ELF-1 (cell line): Measurements from ENCODE around the gene RNF182.
A peak's percentile ranks its signal among the peaks of the same experiment; 100 is the strongest.
"Not testable (repeated sequence)": the region's sequence is repeated elsewhere in the genome, so short reads cannot be mapped to it uniquely, and the experiment has no call there.

Experiments used
- DNase-seq: peaks from one replicate; pipeline ENCODE4 v3.0.0-alpha.2; 2016; ENCODE audit warnings: low read depth, low spot score

Gene RNF182

GRCh38 chr6:13916230-13916944 is 8.4 kb upstream of the RNF182 start:
- DNase-seq, result no peak

GRCh38 chr6:13917141-13917540 is 7.6 kb upstream of the RNF182 start:
- no peak for DNase-seq

- DNase-seq, result no peak
Measured at GRCh38 chr6:13918686-13919250, 6.0 kb upstream of the RNF182 start.

GRCh38 chr6:13919861-13920260 is 4.9 kb upstream of the RNF182 start:
- no peak for DNase-seq

- DNase-seq, result no peak
Measured at GRCh38 chr6:13920552-13920951, 4.2 kb upstream of the RNF182 start.

- DNase-seq, result no peak
Measured at GRCh38 chr6:13922750-13923149, 2.0 kb upstream of the RNF182 start.

- no peak for DNase-seq
Measured at GRCh38 chr6:13923527-13924145, 1.1 kb upstream of the RNF182 start.

GRCh38 chr6:13924146-13924948 is 405 bp upstream of the RNF182 start:
- DNase-seq, result peak; percentile 74

GRCh38 chr6:13926378-13926777 is 1.6 kb downstream of the RNF182 start:
- DNase-seq, result no peak

- DNase-seq, result no peak
Measured at GRCh38 chr6:13927203-13927602, 2.5 kb downstream of the RNF182 start.

- no peak for DNase-seq
Measured at GRCh38 chr6:13929196-13929595, 4.4 kb downstream of the RNF182 start.

GRCh38 chr6:13931797-13932402 is 7.1 kb downstream of the RNF182 start:
- DNase-seq, result no peak

GRCh38 chr6:13932785-13933184 is 8.0 kb downstream of the RNF182 start:
- DNase-seq, result no peak

- DNase-seq, result no peak
Measured at GRCh38 chr6:13934721-13935120, 10.0 kb downstream of the RNF182 start.

- DNase-seq, result no peak
Measured at GRCh38 chr6:13935190-13935880, 10.6 kb downstream of the RNF182 start.

- not testable (repeated sequence) for DNase-seq
Measured at GRCh38 chr6:13935881-13936261, 11.1 kb downstream of the RNF182 start.

- no peak for DNase-seq
Measured at GRCh38 chr6:13941902-13942301, 17.1 kb downstream of the RNF182 start.

GRCh38 chr6:13943943-13944342 is 19.2 kb downstream of the RNF182 start:
- peak; percentile 20 for DNase-seq

- DNase-seq, result no peak
Measured at GRCh38 chr6:13946506-13946905, 21.8 kb downstream of the RNF182 start.

- no peak for DNase-seq
Measured at GRCh38 chr6:13947611-13948178, 22.9 kb downstream of the RNF182 start.

- DNase-seq, result no peak
Measured at GRCh38 chr6:13952101-13952500, 27.3 kb downstream of the RNF182 start.
